HFFc6 (cell line): ENCODE data around the gene PCGF5. TPM values are rescaled to one million over a fixed set of nuclear protein-coding genes. Genes with fewer than 3 reads are reported as not detected.
"Not testable (repeated sequence)": the region's sequence is repeated elsewhere in the genome, so short reads cannot be mapped to it uniquely, and the experiment has no call there.

Experiments used
- DNase-seq: peaks from one replicate; pipeline ENCODE4 v3.0.0-alpha.2; 2018
- H3K27ac Mint-ChIP-seq: 2 replicates; pipeline ENCODE4 v1.8.0; 2020; ENCODE audit warnings: mild to moderate bottlenecking, mixed read lengths
- H3K27me3 Mint-ChIP-seq: 2 replicates; pipeline ENCODE4 v1.8.0; 2021; ENCODE audit warnings: mild to moderate bottlenecking, moderate library complexity, mixed read lengths; ENCODE audit not compliant: insufficient read depth
- H3K36me3 Mint-ChIP-seq: 2 replicates; pipeline ENCODE4 v1.8.0; 2021; ENCODE audit warnings: low read depth, mixed read lengths
- H3K4me1 Mint-ChIP-seq: 2 replicates; pipeline ENCODE4 v1.8.0; 2020; ENCODE audit warnings: low read depth, mixed read lengths
- H3K4me3 Mint-ChIP-seq: 2 replicates; pipeline ENCODE4 v1.8.0; 2020; ENCODE audit warnings: mild to moderate bottlenecking, moderate library complexity, mixed read lengths
- H3K9me3 Mint-ChIP-seq: 2 replicates; pipeline ENCODE4 v1.8.0; 2020; ENCODE audit warnings: mild to moderate bottlenecking, mixed read lengths
- total RNA-seq, 6 experiments: library from RNA; stranded (reverse); fragmentation: NEBNext Ultra II Directional; extraction: Animal tissue kit (Norgen Biotek cat#: 25700); gene quantifications; 2 replicates in 1 of 6; 3 replicates in 5 of 6; pipeline ENCODE4 v1.2.3, GENCODE V29; 2021
- TF ChIP-seq, protein P1 (sequence below): fragments of 200-600 bp; sonication (generic); IDR thresholded peaks from 2 replicates; pipeline ENCODE4 v1.5.0; 2021; ENCODE audit warnings: antibody characterized with exemption, mild to moderate bottlenecking

The PCGF5 gene
- total RNA-seq, 6 experiments from 2014 or later: 23.5 to 36.9 (median 29.6) TPM

DNA sequence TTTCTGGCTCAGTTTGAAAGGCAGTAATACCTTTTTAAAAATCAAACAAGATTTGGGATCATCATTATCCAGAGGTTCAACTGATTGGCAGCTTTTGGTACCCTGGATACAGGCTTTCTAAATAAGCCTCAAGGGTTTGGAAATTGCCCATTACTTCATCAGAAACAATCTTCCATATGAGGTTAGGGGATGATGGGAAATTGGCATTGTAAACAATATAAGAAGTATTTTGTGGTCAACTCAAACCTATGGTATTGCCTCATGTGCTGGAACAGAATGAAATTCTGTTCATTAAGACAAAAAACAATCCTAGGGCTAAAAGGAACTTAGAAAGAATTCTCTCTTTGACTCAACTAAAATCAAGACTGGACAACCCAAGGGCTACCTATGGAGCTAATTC, 97.1 kb downstream of the PCGF5 start:
- Mint-ChIP-seq H3K27ac (no peak overlapping the region), H3K27me3 (peaks cover 6% of the 10 kb centered on the region; the same call in 1 of the 2 replicates), H3K36me3 (no peaks in the 10 kb centered on the region), H3K9me3 (no peaks in the 10 kb centered on the region), H3K4me1 (peaks cover 17% of the 10 kb centered on the region), H3K4me3 (no peak overlapping the region)
- TF ChIP-seq, protein P1, sequence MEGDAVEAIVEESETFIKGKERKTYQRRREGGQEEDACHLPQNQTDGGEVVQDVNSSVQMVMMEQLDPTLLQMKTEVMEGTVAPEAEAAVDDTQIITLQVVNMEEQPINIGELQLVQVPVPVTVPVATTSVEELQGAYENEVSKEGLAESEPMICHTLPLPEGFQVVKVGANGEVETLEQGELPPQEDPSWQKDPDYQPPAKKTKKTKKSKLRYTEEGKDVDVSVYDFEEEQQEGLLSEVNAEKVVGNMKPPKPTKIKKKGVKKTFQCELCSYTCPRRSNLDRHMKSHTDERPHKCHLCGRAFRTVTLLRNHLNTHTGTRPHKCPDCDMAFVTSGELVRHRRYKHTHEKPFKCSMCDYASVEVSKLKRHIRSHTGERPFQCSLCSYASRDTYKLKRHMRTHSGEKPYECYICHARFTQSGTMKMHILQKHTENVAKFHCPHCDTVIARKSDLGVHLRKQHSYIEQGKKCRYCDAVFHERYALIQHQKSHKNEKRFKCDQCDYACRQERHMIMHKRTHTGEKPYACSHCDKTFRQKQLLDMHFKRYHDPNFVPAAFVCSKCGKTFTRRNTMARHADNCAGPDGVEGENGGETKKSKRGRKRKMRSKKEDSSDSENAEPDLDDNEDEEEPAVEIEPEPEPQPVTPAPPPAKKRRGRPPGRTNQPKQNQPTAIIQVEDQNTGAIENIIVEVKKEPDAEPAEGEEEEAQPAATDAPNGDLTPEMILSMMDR: no peak
- DNase-seq: no peak

DNA sequence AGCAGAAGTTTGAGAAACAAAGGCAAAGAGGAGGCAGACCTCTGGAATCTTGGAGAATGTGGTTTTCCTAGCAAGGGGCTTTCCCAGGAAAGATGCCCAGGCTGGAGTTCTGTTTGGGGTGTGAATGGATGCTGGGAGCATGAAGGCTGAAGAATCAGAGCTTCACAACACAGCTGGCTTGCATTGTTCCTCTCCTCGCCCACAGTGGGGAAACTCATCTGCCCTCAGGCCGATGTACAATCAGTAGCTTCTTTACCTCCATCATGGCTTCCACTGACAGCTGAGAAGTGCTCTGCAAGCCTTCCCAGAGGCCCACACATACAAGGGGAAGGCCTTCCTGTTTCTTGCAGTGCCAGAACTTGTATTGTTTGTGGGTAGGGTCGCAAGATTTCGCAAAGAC, 98.9 kb downstream of the PCGF5 start:
- Mint-ChIP-seq H3K36me3 (no peaks in the 10 kb centered on the region), H3K27me3 (peaks cover 6% of the 10 kb centered on the region; the same call in 1 of the 2 replicates), H3K4me1 (peaks cover 6% of the 10 kb centered on the region), H3K4me3 (no peak overlapping the region), H3K9me3 (no peaks in the 10 kb centered on the region), H3K27ac (no peak overlapping the region)
- no peak for DNase-seq
- TF ChIP-seq, protein P1: no peak

DNA sequence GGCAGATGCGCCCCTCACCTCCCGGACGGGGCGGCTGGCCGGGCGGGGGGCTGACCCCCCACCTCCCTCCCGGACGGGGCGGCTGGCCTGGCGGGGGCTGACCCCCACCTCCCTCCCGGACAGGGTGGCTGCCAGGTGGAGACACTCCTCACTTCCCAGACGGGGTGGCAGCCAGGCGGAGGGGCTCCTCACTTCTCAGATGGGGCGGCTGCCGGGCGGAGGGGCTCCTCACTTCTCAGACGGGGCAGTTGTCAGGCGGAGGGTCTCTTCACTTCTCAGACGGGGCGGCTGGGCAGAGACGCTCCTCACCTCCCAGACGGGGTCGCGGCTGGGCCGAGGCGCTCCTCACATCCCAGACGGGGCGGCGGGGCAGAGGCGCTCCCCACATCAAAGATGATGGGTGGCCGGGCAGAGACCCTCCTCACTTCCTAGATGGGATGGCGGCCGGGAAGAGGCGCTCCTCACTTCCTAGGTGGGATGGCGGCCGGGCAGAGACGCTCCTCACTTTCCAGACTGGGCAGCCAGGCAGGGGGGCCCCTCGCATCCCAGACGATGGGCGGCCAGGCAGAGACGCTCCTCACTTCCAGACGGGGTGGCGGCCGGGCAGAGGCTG, 102.9 kb downstream of the PCGF5 start:
- not testable (repeated sequence) for H3K4me3 Mint-ChIP-seq, H3K9me3 Mint-ChIP-seq, DNase-seq, H3K27ac Mint-ChIP-seq, H3K36me3 Mint-ChIP-seq, H3K4me1 Mint-ChIP-seq
- peaks cover 16% of the 10 kb centered on the region; the same call in 1 of the 2 replicates for H3K27me3 Mint-ChIP-seq

DNA sequence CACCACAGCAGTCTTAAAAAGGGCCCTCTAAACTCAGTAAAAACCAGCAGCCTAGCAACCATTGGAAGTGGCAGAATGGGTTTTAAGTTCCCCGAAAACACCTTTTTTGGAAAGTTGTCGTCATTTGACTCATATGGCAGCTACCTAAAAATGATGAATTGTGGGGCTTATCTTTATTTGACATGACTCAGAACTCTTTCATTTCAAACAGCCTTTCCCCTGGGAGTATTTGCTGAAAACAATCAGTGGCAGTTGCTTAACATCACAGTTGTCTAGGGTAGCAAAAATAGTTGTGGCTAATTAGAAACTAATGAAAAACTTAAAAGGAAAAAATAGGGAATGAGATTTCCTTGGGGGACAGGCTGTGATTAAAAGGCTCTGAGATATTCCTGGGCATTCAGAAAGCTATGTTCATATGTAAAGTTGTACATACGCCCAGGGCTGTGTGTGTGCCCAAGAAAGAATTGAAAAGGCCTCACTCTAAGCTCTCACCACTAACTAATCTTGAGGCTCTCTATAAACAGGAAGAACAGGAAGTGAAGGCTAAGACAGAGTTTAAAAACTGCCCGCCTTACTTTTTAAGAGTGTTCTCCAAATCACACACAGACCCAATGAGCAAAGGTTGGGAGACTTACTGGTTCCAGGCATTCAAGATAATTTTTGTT, 108.0 kb downstream of the PCGF5 start:
- peaks cover 17% of the 10 kb centered on the region for H3K36me3 Mint-ChIP-seq
- H3K9me3 Mint-ChIP-seq: peaks cover 21% of the 10 kb centered on the region
- no peaks in the 10 kb centered on the region for H3K4me1 Mint-ChIP-seq
- TF ChIP-seq, protein P1: no peak
- no peak for DNase-seq
- H3K4me3 Mint-ChIP-seq: no peak overlapping the region
- peaks cover 12% of the 10 kb centered on the region; the same call in 1 of the 2 replicates for H3K27me3 Mint-ChIP-seq
- H3K27ac Mint-ChIP-seq: no peak overlapping the region

Other genes starting within 250 kb of the PCGF5 start
- 1 to 10 TPM; 4.5 to 6.4 (median 4.9) TPM for gene HECTD2, start 189.7 kb downstream of the PCGF5 start, total RNA-seq